GM12878 (cell line): ENCODE measurements around the gene KANTR. TPM values are rescaled to one million over a fixed set of nuclear protein-coding genes. Genes with fewer than 3 reads are reported as not detected.

Experiments used
- ATAC-seq: fragments of 200-7000 bp; cut with Tn5 transposase; 3 replicates; pipeline ENCODE4 v1.9.1; 2020; ENCODE audit warnings: mild to moderate bottlenecking, moderate library complexity
- BruUV-seq: library from RNA; stranded (reverse); fragments of 400-500 nt; replicated peaks from 2 replicates; lab custom pipeline; 2021; lab: Mats Ljungman, UMichigan
- CTCF ChIA-PET: fragments of 300-600 bp; sonication (Branson Sonifier 250); formaldehyde crosslinking; extraction: SDS; loops from one replicate; lab custom pipeline; 2021; ENCODE audit warnings: inconsistent platforms; lab: Yijun Ruan, JAX
- POLR2A ChIA-PET: fragments of 350-600 bp; formaldehyde crosslinking; extraction: SDS; loops from one replicate; lab custom pipeline; 2021; ENCODE audit warnings: inconsistent platforms; lab: Charles Lee
- RAD21 ChIA-PET: fragments of 300-600 bp; sonication (Branson Sonifier 250); formaldehyde crosslinking; loops from one replicate; lab custom pipeline; 2023; ENCODE audit warnings: antibody characterized with exemption; ENCODE audit not compliant: unreplicated experiment; lab: Charles Lee
- SMC1A ChIA-PET: fragments of 300-600 bp; sonication (Branson Sonifier 250); formaldehyde crosslinking; loops from one replicate; lab custom pipeline; 2023; ENCODE audit not compliant: unreplicated experiment, uncharacterized antibody; lab: Charles Lee
- DNase-seq: peaks from one replicate; pipeline ENCODE4 v3.0.0-alpha.2; 2011; ENCODE audit warnings: low read depth, low spot score
- FAIRE-seq: peaks from 3 replicates; lab custom pipeline; 2011; peaks lifted over from hg19 to GRCh38; lab: Jason Lieb, UNC
- H2AFZ ChIP-seq: 2 replicates; pipeline ENCODE4 v1.6.0; 2011; ENCODE audit warnings: low read depth, low read length, control low read depth; ENCODE audit not compliant: control insufficient read depth
- H3K27ac ChIP-seq: 2 replicates; pipeline ENCODE4 v1.5.1; 2011; ENCODE audit warnings: control low read depth; ENCODE audit not compliant: control insufficient read depth, insufficient read depth
- H3K27me3 ChIP-seq, 2 experiments: replicated peaks in 1 of 2; 2 replicates each; pipeline versions ENCODE4 v1.6.0 to v1.6.1; 2011; ENCODE audit warnings: low read length in 1 of 2; ENCODE audit not compliant: control insufficient read depth in 2 of 2, insufficient read depth in 2 of 2
- H3K36me3 ChIP-seq, 2 experiments: 2 replicates each; pipeline ENCODE4 v1.5.1; 2011; ENCODE audit warnings: low read length in 1 of 2; ENCODE audit not compliant: control insufficient read depth in 2 of 2, insufficient read depth in 2 of 2
- H3K4me1 ChIP-seq: 2 replicates; pipeline ENCODE4 v1.6.1; 2011; ENCODE audit warnings: mild to moderate bottlenecking, low read length, moderate library complexity, mixed read lengths; ENCODE audit not compliant: control insufficient read depth, insufficient read depth
- H3K4me2 ChIP-seq: 2 replicates; pipeline ENCODE4 v1.6.0; 2011; ENCODE audit warnings: control low read depth; ENCODE audit not compliant: control insufficient read depth, insufficient read depth
- H3K4me3 ChIP-seq: fragments of 200-600 bp; sonication (generic); 2 replicates; pipeline ENCODE4 v1.5.1; 2016
- H3K79me2 ChIP-seq: 2 replicates; pipeline ENCODE4 v1.6.0; 2011; ENCODE audit warnings: low read length; ENCODE audit not compliant: control insufficient read depth, insufficient read depth
- H3K9ac ChIP-seq: 2 replicates; pipeline ENCODE4 v1.8.0; 2011; ENCODE audit warnings: low read length, control low read depth, mixed read lengths; ENCODE audit not compliant: control insufficient read depth, insufficient read depth
- H3K9me3 ChIP-seq: replicated peaks from 3 replicates; pipeline ENCODE4 v1.5.1; 2011; ENCODE audit warnings: mild to moderate bottlenecking, low read length; ENCODE audit not compliant: control insufficient read depth, insufficient read depth
- H4K20me1 ChIP-seq: 2 replicates; pipeline ENCODE4 v1.6.0; 2011; ENCODE audit not compliant: control insufficient read depth, insufficient read depth
- FOXM1 ChIP-seq: IDR thresholded peaks from 2 replicates; pipeline ENCODE4 v1.6.1; 2012; ENCODE audit warnings: low read depth, mild to moderate bottlenecking, inconsistent platforms, low read length, moderate library complexity
- MEF2A ChIP-seq: IDR thresholded peaks from 2 replicates; pipeline ENCODE4 v1.6.1; 2011; ENCODE audit warnings: low read depth, mild to moderate bottlenecking, low read length, moderate library complexity; ENCODE audit not compliant: insufficient read depth
- MTA2 ChIP-seq: fragments of 450-650 bp; IDR thresholded peaks from 2 replicates; pipeline ENCODE4 v1.6.1; 2016; ENCODE audit warnings: low read depth, mild to moderate bottlenecking, moderate library complexity
- NFYA ChIP-seq: IDR thresholded peaks from 2 replicates; pipeline ENCODE4 v1.6.1; 2011; ENCODE audit warnings: low read depth, mild to moderate bottlenecking, low read length, improper control_type of control experiment, borderline replicate concordance
- RBBP5 ChIP-seq: fragments of 200-600 bp; sonication (generic); conservative IDR thresholded peaks from 2 replicates; pipeline ENCODE4 v1.6.1; 2016
- SREBF1 ChIP-seq: IDR thresholded peaks from 2 replicates; pipeline ENCODE4 v1.6.1; 2012; ENCODE audit warnings: mild to moderate bottlenecking, low read length
- ZNF622 ChIP-seq: fragments of 450-650 bp; IDR thresholded peaks from 2 replicates; pipeline ENCODE4 v1.6.1; 2017; ENCODE audit warnings: mild to moderate bottlenecking, inconsistent platforms
- WGBS: methylation state at CpG from one replicate; pipeline ENCODE4 v1.1.6; 2016; ENCODE audit warnings: low lambda C conversion rate; ENCODE audit not compliant: insufficient replicate concordance, insufficient coverage; ENCODE audit errors: missing lambda C conversion rate; 5-methylcytosine and 5-hydroxymethylcytosine counted together
- in situ Hi-C: fragments of 300-500 bp; cut with MboI; formaldehyde crosslinking; loops from 9 replicates; pipeline ENCODE4 v1.14.3; 2018; ENCODE audit warnings: mixed read lengths
- intact Hi-C: fragments of 100-400 bp; cut with micrococcal nuclease; formaldehyde crosslinking; loops from one replicate; pipeline ENCODE4 v1.14.2; 2022; ENCODE audit not compliant: unreplicated experiment
- polyA plus RNA-seq, 11 experiments: library from polyadenylated mRNA; depleted of rRNA in 4 of 11; unstranded in 6 of 11; stranded (reverse) in 5 of 11; fragments of >200 nt; fragmentation: Nextera tagmentation in 4 of 11; fragmentation: Illumina TruSeq in 1 of 11; extraction: Ambion mirVana in 4 of 11; extraction: Trizol in 1 of 11; gene quantifications; 1 replicate in 1 of 11; 2 replicates in 10 of 11; pipeline versions ENCODE4 v1.2.1 to v1.2.3, GENCODE V29; 2011 to 2016; ENCODE audit warnings: inconsistent platforms in 2 of 11, missing spikeins in 2 of 11, low read depth in 1 of 11
- total RNA-seq, 4 experiments: library from RNA; depleted of rRNA in 3 of 4; stranded (reverse); fragments of >200 nt in 3 of 4; fragmentation: Illumina TruSeq in 1 of 4; extraction: Trizol in 1 of 4; gene quantifications; 2 replicates each; pipeline versions ENCODE4 v1.2.1 to v1.2.3, GENCODE V29; 2013 to 2021
- TF ChIP-seq, protein P1 (sequence below): IDR thresholded peaks from 2 replicates; pipeline ENCODE4 v1.6.1; 2012; ENCODE audit warnings: low read depth, low read length, improper control_type of control experiment
- TF ChIP-seq, protein P2 (sequence below): fragments of 450-650 bp; formaldehyde crosslinking; IDR thresholded peaks from 2 replicates; pipeline ENCODE4 v1.4.0; 2022; ENCODE audit warnings: mild to moderate bottlenecking, moderate library complexity
- TF ChIP-seq, protein P3 (sequence below): fragments of 450-650 bp; IDR thresholded peaks from 2 replicates; pipeline ENCODE4 v1.6.1; 2017; ENCODE audit warnings: mild to moderate bottlenecking, low read depth, inconsistent platforms; ENCODE audit not compliant: poor library complexity, severe bottlenecking
- TF ChIP-seq, protein P4 (sequence below): fragments of 450-650 bp; IDR thresholded peaks from 2 replicates; pipeline ENCODE4 v1.6.1; 2017; ENCODE audit warnings: borderline replicate concordance
- TF ChIP-seq, protein P5 (sequence below): fragments of 450-650 bp; IDR thresholded peaks from 2 replicates; pipeline ENCODE4 v1.6.1; 2018; ENCODE audit warnings: borderline replicate concordance, mild to moderate bottlenecking; ENCODE audit not compliant: partially characterized antibody

Gene KANTR
- total and polyA plus RNA-seq, 10 of the 15 experiments (the other 5 are each of a cell fraction or from before 2014, with no cell fraction given), result 1.00 to 14.8 (median 5.5) TPM

DNA sequence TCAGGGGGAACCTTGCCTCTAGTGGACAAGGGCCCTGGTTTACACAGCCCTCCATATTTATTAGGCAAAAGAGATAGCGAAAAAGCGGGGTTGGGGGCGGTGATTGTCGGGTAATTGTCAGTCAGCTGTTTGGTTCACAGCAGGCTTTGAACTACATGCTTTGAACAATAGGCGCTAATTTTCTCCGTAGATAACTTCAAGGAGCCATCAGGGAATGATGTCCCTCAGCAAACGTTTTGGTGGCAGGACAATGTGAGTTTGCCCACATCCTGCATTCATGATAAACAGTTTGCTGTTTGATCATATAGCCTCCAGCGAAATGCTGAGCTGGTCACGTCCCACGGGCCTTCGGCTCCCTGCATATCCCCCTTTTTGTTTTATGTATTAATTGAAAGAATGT is 65.2 kb downstream of the KANTR start:
- H3K79me2 ChIP-seq, result no peaks in the 10 kb centered on the region
- ChIA-PET CTCF (no interaction called here), RAD21 (no interaction called here), SMC1A (no interaction called here), POLR2A (no interaction called here)
- no TSS peak for BruUV-seq
- in situ Hi-C loops (no loop called here), intact Hi-C loops (no loop called here)
- DNase-seq, result no peak
- H3K9ac ChIP-seq, result no peak overlapping the region
- H3K9me3 ChIP-seq, result no peaks in the 10 kb centered on the region
- no peak overlapping the region for H2AFZ ChIP-seq
- H3K27ac ChIP-seq, result no peak overlapping the region
- no peaks in the 10 kb centered on the region for H3K4me1 ChIP-seq
- no peak overlapping the region for H3K4me3 ChIP-seq
- 81% methylated on average over 11 of the region's 11 CpGs for WGBS
- no peak overlapping the region for H3K4me2 ChIP-seq
- H4K20me1 ChIP-seq, result no peaks in the 10 kb centered on the region
- H3K36me3 ChIP-seq, result no peaks in the 10 kb centered on the region
- no peak for FAIRE-seq
- ATAC-seq, result no peak
- no peaks in the 10 kb centered on the region for H3K27me3 ChIP-seq
- TF ChIP-seq, protein P1, sequence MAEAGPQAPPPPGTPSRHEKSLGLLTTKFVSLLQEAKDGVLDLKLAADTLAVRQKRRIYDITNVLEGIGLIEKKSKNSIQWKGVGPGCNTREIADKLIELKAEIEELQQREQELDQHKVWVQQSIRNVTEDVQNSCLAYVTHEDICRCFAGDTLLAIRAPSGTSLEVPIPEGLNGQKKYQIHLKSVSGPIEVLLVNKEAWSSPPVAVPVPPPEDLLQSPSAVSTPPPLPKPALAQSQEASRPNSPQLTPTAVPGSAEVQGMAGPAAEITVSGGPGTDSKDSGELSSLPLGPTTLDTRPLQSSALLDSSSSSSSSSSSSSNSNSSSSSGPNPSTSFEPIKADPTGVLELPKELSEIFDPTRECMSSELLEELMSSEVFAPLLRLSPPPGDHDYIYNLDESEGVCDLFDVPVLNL, result no peak
- no peak for TF ChIP-seq MTA2
- TF ChIP-seq NFYA, result no peak
- TF ChIP-seq SREBF1, result no peak
- TF ChIP-seq ZNF622, result no peak
- no peak for TF ChIP-seq FOXM1
- TF ChIP-seq MEF2A, result no peak
- TF ChIP-seq, protein P2, sequence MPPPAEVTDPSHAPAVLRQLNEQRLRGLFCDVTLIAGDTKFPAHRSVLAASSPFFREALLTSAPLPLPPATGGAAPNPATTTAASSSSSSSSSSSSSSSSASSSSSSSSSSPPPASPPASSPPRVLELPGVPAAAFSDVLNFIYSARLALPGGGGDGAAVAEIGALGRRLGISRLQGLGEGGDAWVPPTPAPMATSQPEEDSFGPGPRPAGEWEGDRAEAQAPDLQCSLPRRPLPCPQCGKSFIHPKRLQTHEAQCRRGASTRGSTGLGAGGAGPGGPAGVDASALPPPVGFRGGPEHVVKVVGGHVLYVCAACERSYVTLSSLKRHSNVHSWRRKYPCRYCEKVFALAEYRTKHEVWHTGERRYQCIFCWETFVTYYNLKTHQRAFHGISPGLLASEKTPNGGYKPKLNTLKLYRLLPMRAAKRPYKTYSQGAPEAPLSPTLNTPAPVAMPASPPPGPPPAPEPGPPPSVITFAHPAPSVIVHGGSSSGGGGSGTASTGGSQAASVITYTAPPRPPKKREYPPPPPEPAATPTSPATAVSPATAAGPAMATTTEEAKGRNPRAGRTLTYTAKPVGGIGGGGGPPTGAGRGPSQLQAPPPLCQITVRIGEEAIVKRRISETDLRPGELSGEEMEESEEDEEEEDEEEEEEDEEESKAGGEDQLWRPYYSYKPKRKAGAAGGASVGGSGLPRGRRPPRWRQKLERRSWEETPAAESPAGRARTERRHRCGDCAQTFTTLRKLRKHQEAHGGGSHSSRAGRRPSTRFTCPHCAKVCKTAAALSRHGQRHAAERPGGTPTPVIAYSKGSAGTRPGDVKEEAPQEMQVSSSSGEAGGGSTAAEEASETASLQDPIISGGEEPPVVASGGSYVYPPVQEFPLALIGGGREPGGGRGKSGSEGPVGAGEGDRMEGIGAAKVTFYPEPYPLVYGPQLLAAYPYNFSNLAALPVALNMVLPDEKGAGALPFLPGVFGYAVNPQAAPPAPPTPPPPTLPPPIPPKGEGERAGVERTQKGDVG (CRISPR knock-in tag), result no peak
- TF ChIP-seq, protein P3, sequence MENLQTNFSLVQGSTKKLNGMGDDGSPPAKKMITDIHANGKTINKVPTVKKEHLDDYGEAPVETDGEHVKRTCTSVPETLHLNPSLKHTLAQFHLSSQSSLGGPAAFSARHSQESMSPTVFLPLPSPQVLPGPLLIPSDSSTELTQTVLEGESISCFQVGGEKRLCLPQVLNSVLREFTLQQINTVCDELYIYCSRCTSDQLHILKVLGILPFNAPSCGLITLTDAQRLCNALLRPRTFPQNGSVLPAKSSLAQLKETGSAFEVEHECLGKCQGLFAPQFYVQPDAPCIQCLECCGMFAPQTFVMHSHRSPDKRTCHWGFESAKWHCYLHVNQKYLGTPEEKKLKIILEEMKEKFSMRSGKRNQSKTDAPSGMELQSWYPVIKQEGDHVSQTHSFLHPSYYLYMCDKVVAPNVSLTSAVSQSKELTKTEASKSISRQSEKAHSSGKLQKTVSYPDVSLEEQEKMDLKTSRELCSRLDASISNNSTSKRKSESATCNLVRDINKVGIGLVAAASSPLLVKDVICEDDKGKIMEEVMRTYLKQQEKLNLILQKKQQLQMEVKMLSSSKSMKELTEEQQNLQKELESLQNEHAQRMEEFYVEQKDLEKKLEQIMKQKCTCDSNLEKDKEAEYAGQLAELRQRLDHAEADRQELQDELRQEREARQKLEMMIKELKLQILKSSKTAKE, result no peak
- TF ChIP-seq, protein P4, sequence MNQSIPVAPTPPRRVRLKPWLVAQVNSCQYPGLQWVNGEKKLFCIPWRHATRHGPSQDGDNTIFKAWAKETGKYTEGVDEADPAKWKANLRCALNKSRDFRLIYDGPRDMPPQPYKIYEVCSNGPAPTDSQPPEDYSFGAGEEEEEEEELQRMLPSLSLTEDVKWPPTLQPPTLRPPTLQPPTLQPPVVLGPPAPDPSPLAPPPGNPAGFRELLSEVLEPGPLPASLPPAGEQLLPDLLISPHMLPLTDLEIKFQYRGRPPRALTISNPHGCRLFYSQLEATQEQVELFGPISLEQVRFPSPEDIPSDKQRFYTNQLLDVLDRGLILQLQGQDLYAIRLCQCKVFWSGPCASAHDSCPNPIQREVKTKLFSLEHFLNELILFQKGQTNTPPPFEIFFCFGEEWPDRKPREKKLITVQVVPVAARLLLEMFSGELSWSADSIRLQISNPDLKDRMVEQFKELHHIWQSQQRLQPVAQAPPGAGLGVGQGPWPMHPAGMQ, result no peak
- no peak for TF ChIP-seq RBBP5
- TF ChIP-seq, protein P5, sequence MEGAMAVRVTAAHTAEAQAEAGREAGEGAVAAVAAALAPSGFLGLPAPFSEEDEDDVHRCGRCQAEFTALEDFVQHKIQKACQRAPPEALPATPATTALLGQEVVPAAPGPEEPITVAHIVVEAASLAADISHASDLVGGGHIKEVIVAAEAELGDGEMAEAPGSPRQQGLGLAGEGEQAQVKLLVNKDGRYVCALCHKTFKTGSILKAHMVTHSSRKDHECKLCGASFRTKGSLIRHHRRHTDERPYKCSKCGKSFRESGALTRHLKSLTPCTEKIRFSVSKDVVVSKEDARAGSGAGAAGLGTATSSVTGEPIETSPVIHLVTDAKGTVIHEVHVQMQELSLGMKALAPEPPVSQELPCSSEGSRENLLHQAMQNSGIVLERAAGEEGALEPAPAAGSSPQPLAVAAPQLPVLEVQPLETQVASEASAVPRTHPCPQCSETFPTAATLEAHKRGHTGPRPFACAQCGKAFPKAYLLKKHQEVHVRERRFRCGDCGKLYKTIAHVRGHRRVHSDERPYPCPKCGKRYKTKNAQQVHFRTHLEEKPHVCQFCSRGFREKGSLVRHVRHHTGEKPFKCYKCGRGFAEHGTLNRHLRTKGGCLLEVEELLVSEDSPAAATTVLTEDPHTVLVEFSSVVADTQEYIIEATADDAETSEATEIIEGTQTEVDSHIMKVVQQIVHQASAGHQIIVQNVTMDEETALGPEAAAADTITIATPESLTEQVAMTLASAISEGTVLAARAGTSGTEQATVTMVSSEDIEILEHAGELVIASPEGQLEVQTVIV, result no peak
